Measurements from ENCODE around the gene OR2T35. TPM values are rescaled to one million over a fixed set of nuclear protein-coding genes. Genes with fewer than 3 reads are reported as not detected.
A peak's percentile ranks its signal among the peaks of the same experiment; 100 is the strongest.

Gene OR2T35
- total and polyA plus RNA-seq, 2 experiments from 2014 or later, result not detected

GRCh38 chr1:248618878-248619277 lies 26.2 kb downstream of the OR2T35 start:
- no peak for ATAC-seq
- no peak overlapping the region for H3K4me3 Mint-ChIP-seq
- H3K27ac Mint-ChIP-seq, result no peak overlapping the region

GRCh38 chr1:248618119-248618518 lies 27.0 kb downstream of the OR2T35 start:
- TF ChIP-seq JUNB (IDR thresholded peaks at IDR 0.05; ENCODE audit: unreplicated experiment) (no peak), ZNF331 (CRISPR knock-in tag; IDR thresholded peaks at IDR 0.05; ENCODE audit: low read depth) (no peak), ZNF114 (CRISPR knock-in tag; IDR thresholded peaks at IDR 0.05) (no peak), ETS1 (IDR thresholded peaks at IDR 0.05) (no peak)
- Histone ChIP-seq H3K27me3 (ENCODE audit: insufficient read depth) (no peaks in the 10 kb centered on the region), H4K20me1 (replicated peaks; ENCODE audit: insufficient read depth) (no peaks in the 10 kb centered on the region), H3K9me2 (ENCODE audit: insufficient read depth) (no peaks in the 10 kb centered on the region), H3K79me2 (replicated peaks; ENCODE audit: insufficient read depth) (no peaks in the 10 kb centered on the region), H3K4me2 (no peak overlapping the region), H3F3A (replicated peaks; ENCODE audit: low read depth) (no peaks in the 10 kb centered on the region), H3K4me3 (no peak overlapping the region), H3K36me3 (ENCODE audit: insufficient read depth) (no peaks in the 10 kb centered on the region), H3K27ac (ENCODE audit: low read depth) (no peak overlapping the region), H3K4me1 (ENCODE audit: insufficient read depth) (no peaks in the 10 kb centered on the region), H2AFZ (no peak overlapping the region)
- no peaks in the 10 kb centered on the region for H3K27me3 Mint-ChIP-seq (ENCODE audit: insufficient read depth, low read depth, poor library complexity)
- peaks cover 23% of the 10 kb centered on the region for H3K36me3 Mint-ChIP-seq (ENCODE audit: low read depth)
- no peaks in the 10 kb centered on the region for H3K4me1 Mint-ChIP-seq
- H3K9me3 Mint-ChIP-seq, result peaks cover 90% of the 10 kb centered on the region
- ATAC-seq (no peak), DNase-seq (ENCODE audit: low spot score) (no peak)
- H3K27ac Mint-ChIP-seq, result no peak overlapping the region
- no peak overlapping the region for H3K4me3 Mint-ChIP-seq

More at GRCh38 chr1:248618878-248619277, 26.2 kb downstream of the OR2T35 start:
- Histone ChIP-seq H3K4me3 (no peak overlapping the region), H3K4me2 (no peak overlapping the region), H3K27me3 (ENCODE audit: insufficient read depth) (no peaks in the 10 kb centered on the region), H3K79me2 (replicated peaks; ENCODE audit: insufficient read depth) (no peaks in the 10 kb centered on the region), H4K20me1 (replicated peaks; ENCODE audit: insufficient read depth) (no peaks in the 10 kb centered on the region), H3K9me2 (ENCODE audit: insufficient read depth) (no peaks in the 10 kb centered on the region), H3F3A (replicated peaks; ENCODE audit: low read depth) (no peaks in the 10 kb centered on the region), H2AFZ (no peak overlapping the region), H3K27ac (ENCODE audit: low read depth) (no peak overlapping the region), H3K4me1 (ENCODE audit: insufficient read depth) (no peaks in the 10 kb centered on the region), H3K36me3 (ENCODE audit: insufficient read depth) (no peaks in the 10 kb centered on the region)
- Mint-ChIP-seq H3K9me3 (peaks cover 83% of the 10 kb centered on the region), H3K36me3 (ENCODE audit: low read depth) (peaks cover 23% of the 10 kb centered on the region), H3K27me3 (ENCODE audit: insufficient read depth, low read depth, poor library complexity) (no peaks in the 10 kb centered on the region), H3K4me1 (no peaks in the 10 kb centered on the region)
- TF ChIP-seq ZNF331 (CRISPR knock-in tag; IDR thresholded peaks at IDR 0.05; ENCODE audit: low read depth) (no peak), CTCF (conservative IDR thresholded peaks at IDR 0.05; ENCODE audit: low read depth in 2 of 2) (peak; percentile 39 to 44)
- DNase-seq (ENCODE audit: low spot score), result peak; percentile 11

GRCh38 chr1:248613742-248614141 lies 31.3 kb downstream of the OR2T35 start:
- no peaks in the 10 kb centered on the region for H3K27me3 Mint-ChIP-seq (ENCODE audit: insufficient read depth, low read depth, poor library complexity)
- 0 out of 2 replicates have a peak, but pooled peaks cover 4% of the 10 kb centered on the region for H3K36me3 ChIP-seq (ENCODE audit: insufficient read depth)
- H3K27ac ChIP-seq (ENCODE audit: low read depth), result no peak overlapping the region
- no peak overlapping the region for H3K4me3 ChIP-seq
- no peak overlapping the region for H2AFZ ChIP-seq
- DNase-seq (ENCODE audit: low spot score) (no peak), ATAC-seq (no peak)
- no peaks in the 10 kb centered on the region for H3K4me1 Mint-ChIP-seq
- no peaks in the 10 kb centered on the region for H3F3A ChIP-seq (replicated peaks; ENCODE audit: low read depth)
- H3K9me2 ChIP-seq (ENCODE audit: insufficient read depth), result no peaks in the 10 kb centered on the region
- H3K27me3 ChIP-seq (ENCODE audit: insufficient read depth), result no peaks in the 10 kb centered on the region
- no peaks in the 10 kb centered on the region for H4K20me1 ChIP-seq (replicated peaks; ENCODE audit: insufficient read depth)
- no peak overlapping the region for H3K4me2 ChIP-seq
- peaks cover 18% of the 10 kb centered on the region for H3K36me3 Mint-ChIP-seq (ENCODE audit: low read depth)
- no peak overlapping the region for H3K27ac Mint-ChIP-seq
- H3K9me3 Mint-ChIP-seq, result peaks cover 87% of the 10 kb centered on the region
- H3K79me2 ChIP-seq (replicated peaks; ENCODE audit: insufficient read depth), result no peaks in the 10 kb centered on the region
- no peak overlapping the region for H3K4me3 Mint-ChIP-seq
- no peaks in the 10 kb centered on the region for H3K4me1 ChIP-seq (ENCODE audit: insufficient read depth)
- no peak for TF ChIP-seq NANOG (IDR thresholded peaks at IDR 0.05; ENCODE audit: borderline replicate concordance)
- no peak for TF ChIP-seq ZNF114 (CRISPR knock-in tag; IDR thresholded peaks at IDR 0.05)
- no peak for TF ChIP-seq CREB1 (CRISPR knock-in tag; IDR thresholded peaks at IDR 0.05; ENCODE audit: low read depth)
- TF ChIP-seq JUNB (IDR thresholded peaks at IDR 0.05; ENCODE audit: unreplicated experiment), result no peak
- TF ChIP-seq POLR2AphosphoS5 (IDR thresholded peaks at IDR 0.05; ENCODE audit: low read depth), result no peak
- no peak for TF ChIP-seq REST (IDR thresholded peaks at IDR 0.05; ENCODE audit: unreplicated experiment)

All from GM23338 (cell line).